Stimulated activated CD4-positive, alpha-beta T cell treated with anti-CD3 and anti-CD28 coated beads, Interleukin-15, amount 100 ng/mL, for 24 hours (primary cell): Measurements from ENCODE around the gene NINJ1.

ENCODE experiments used
- DNase-seq: peaks from one replicate; pipeline ENCODE4 v3.0.0-alpha.2; 2020

NINJ1 gene

DNA sequence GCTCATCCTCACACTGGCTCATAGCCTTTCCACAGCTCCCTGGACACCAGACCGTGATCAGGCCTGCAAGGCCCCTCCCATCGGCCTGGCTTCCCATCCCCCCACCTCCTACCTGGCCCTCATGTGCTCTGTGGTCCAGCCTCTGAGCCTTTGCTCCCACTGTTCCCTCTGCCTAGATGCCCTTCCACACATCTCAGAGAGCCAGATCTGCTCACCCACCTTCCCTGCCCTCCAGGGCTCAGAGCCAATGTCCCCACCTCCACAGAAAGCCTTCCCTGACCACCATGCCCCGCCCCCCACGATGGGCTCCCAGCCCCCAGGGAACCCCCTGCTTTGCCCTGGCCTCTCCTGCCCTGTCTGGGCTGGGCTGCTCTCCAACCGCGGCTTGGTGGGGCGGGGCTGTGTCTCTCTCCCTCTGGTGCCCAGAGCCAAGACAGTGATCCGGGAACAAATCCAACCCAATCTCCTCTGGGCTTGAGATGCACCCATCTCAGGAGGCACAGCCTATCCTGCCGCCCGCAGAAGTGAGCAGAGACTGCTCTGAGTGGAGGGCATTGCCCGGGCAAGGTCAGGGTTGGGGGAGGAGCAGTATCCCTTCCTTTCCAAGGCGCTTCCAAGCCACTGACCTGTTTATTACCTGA lies 1.6 kb downstream of the NINJ1 start:
- DNase-seq = no peak

DNA sequence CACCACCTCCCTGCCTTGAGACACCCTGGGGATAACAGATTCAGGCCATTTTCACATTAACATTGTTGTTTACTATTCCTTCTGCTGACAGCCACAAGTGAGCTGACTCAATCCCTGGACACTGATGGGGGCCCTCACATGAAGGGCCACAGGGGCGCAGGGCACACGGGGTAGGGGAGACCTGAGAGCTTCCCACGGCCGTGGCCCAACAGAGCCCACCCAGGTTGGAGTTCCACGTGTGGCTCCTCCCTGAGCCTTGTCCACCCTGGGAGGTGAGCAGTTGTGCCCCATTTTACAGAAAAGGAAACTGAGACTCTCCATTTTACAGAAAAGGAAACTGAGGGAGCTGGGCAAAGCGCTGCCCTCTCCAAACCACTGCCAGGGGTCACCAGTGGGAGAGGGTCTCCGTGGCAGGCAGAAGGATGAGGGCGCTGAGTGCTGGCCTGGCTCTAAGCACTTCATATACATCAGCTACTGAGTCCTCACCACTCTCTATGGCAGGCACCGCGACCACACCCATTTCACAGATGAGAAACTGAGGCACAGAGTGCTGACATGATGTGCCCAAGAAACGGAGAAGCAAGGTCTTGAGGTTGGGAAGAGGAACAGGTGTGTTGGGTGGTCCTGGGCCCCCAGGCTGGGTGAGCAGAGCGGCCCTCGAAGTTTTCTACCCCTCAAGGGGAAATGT lies 2.3 kb downstream of the NINJ1 start:
- no peak for DNase-seq

DNA sequence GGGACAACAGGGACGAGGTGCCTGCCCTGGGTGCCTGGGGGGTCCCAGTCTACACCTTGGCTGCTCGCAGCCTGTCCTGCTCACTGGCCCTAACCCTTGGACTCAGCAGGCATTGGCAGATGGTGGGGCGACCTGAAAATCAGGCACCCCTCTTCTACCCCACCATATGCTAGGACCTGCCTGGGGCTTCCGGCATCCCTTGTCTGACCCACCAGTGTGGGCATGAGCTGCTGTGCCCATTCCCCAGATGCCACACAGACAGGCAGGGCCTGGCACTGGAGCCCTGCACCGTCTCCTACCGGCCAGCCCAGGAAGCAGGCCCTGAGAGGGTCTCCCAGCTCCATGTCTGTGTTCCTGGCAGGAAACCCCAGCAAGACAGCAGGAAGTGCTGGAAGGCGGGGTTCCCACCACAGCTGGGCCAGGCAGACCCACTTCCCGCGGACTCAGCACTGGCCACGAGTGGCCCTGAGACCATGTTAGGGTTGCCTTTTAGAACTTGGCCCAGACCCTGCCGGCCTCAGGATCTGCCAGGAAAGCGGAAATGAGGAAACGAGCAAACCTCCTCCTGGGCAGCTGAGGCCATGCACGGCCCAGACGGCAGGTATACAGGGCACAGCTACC lies 3.1 kb downstream of the NINJ1 start:
- no peak for DNase-seq

DNA sequence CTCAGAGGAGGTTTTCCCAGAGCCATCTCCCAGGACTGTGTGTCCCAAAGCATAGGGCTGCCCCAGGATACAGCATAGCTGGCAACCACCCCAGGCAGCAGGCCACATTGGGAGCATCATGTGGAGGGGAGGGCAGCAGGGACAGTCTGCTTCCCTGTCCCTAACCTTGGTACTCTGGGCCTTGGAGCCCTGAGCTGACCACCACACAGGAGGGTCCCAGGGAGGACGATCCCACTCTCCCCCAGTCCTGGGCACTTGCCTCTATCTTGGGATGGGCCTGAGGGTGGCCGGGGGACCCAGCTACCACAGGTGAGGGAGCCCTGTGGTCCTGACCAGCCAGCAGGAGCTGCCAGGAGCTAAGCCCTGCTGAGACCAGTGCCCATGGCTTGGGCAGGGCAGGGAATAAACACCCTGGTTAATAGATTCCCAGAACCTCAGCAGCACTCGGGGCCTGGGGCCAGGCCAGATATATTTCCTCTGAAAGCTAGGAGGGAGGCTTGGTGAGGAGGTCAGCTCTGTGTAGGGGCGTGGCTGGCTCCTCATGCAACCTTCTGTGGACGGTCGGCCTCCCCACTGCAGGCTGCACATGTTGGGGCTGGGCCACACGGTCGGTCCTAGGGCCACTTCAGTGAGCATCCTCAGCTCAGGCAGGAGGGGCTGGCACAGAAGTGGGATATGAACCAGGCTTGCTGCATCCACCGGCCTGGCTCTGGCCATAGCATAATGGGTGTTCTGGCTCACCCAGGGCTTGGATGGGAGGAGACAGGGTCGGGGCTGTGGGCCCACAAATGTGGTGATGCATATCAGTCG lies 4.2 kb downstream of the NINJ1 start:
- DNase-seq = no peak

DNA sequence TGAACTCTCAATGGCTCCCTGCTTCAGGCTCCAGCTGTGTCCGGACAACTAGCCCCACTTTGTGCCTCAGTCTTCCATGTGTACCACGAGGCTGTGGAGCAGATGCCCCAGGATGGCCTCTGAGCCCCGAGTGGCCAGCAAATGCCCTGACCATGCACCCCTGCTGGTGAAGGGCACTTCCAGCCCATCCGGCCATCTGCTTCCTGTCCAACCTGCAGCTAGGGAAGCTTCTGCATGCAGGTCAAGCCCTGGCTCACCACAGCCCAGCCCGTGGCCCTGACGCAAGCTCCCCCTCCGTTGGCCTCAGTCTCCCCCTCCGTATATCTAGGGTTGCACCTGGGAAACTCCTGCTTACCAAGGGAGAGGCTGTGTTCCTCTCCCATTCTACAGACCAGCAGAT lies 4.8 kb downstream of the NINJ1 start:
- no peak for DNase-seq

DNA sequence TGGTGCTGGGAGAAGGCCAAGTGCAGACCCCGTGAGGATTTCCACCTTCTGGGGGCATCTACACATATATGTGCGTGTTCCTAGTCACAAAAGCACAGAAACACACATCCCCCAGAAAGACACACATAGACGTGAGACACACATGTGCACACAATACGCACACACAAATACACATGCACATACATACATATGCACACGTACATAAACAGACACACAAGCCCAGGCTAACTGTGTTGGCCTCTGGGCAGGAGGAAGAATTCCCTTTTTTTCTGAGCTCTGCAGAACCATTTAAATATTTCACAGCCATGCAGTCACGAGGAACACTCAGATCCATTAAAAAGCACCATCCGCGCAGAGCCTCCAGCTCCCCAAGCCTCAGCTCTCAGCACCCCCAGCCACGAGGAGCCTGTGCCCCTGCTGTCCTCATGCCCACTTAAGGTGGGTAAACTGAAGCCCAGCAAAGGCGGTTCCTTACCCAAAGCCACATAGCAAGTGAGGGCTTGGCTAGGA lies 5.3 kb downstream of the NINJ1 start:
- no peak for DNase-seq

DNA sequence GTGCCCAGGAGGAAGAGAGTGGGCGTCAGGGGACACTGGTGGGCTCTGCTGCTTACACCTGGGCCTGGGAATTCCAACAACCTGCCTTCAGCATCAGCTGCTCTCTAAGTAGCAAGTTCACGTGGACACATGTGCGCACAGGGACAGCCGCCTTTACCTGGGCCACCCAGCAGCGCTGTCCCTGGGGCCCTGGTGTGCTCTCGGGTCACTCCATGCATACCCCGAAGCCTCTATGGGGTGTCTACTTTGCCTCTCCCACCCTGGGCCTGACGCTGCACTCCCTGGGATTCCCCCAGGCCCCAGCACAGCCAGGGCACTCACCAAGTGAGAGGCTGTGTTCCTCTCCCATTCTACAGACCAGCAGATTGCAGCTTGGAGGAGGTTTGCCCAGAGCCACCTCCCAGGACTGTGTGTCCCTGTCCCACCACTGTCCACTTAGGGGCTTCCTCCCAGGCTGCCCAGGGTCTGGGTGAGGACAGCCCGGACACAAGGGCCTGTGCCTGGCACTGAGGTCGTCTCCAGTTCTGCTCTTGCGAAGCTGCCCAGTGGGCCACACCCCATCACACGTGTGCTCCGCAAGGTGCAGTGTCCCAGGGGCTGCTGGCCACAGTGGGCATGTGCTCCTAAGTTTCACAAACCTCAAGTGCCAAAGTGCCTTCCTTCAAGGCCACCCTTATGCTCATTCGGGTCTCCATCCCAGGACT lies 5.9 kb downstream of the NINJ1 start:
- DNase-seq = no peak

DNA sequence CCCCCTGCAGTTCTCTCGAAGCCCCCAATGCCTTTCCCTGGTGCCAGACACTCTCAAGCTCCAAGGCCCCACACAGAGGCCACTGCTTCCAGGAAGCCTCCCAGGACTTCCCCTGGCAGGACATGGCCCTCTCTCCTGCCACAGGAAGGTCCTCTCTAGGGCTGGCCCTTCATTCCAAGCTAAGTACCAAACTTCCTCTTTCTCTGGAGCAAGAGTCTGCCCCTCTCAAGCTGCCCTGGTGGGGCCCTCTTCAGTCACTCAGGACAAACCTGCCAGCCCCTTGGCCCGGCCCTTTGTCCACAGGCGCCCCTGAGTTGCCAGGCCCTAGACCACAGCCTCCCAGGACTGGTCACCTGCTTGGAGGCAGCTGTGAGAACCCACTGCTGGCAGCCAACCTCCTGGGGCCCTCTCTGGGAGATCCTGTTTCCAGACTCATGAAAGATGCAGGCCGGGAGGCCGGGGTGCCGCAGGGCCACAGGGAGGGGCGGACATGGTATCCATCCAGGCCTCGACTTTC lies 6.6 kb downstream of the NINJ1 start:
- no peak for DNase-seq

DNA sequence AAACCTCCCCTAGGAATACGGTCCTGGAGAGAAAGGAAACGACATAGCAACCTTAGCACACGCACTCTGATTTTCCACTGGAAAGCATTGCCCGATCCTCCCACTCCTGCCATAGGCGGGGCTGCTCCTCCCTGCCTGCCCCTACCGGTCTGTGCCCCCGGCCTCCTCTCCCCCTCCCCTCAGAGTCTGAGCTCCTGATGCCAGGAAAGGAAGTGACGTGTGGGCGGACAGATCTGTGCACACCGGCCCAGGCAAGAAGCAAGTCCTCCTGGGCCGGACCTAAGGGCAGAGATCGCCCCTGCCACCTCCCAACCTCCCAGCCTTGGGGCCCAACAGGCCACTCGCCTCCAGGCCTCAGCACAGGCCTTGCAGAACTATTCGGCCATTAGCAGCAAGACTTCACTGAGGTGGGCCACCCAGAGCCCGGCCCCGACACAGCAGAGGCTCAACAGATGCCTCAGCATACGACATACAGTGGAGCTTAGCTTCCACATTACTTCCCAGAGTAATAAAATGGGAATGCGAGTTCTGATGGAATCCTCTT lies 7.2 kb downstream of the NINJ1 start:
- peak; percentile 56 for DNase-seq

DNA sequence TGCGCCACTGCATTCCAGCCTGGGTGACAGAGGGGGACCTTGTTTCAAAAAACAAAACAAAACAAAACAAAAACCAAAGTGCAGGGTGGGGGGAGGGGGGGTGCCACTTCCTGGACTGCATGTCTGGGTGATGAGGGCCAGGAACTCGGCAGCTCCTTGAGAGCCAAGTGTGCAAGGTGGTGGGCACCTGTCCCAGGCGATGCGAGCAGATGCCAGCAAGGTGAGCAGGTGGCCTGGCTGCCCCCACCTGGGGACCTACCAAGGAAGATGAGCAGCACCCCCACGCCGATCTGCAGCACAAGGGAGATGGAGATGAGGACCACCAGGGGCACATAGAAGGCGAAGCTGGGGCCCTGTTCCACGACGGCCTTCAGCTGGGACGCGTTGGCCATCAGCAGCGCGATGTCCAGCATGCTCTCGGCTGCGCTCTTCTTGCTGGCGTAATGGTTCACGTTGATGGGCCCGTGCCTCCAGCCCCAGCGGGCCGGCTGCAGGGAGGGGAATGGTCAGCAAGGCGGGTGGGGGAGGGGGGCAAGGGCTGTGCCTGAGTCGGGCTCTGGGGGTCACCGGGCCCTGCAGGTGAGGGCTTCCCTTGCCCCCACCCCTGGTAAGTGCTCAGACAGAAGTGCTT lies 7.8 kb downstream of the NINJ1 start:
- no peak for DNase-seq

DNA sequence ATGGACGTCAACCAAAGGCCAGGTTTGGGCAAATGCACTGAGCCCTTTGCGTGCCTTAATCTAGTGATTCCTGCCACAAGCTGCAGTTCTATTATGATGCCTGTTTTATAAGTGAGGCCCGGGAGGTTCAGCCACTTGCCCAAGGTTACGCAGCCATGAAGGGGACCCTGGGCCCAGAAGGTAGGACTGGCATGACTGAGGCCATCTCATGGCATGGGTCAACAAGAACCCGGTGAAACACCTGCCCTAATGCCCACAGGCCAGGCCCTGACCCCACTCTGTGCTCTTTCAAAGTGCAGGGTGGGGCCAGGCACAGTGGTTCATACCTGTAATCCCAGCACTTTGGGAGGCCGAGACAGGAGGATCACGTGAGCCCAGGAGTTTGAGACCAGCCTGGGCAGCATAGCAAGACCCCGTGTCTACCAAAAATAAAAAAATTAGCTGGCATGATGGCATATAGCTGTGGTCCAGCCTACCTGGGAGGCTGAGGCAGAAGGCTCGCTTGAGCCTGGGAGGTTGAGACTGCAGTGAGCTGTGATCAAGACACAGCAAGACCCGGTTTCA lies 8.6 kb downstream of the NINJ1 start:
- DNase-seq = no peak

DNA sequence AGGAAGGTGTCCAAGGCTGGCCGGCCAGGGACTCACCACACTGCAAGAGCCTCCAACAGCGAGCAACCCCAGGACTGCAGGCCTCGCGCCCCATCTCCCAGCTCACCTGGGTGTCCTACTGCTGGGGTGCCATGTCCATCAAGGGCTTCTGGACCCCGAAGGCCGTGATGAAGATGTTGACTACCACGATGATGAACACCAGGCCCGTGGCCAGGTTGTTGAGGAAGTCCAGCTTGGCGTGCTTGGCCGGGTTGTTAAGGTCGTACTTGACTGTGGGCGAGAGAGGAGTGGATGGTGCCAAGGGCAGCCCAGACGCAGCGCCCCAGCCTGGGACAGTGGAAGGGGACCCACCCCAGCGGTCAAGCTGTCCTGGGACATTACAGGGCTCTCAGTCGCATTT lies 9.3 kb downstream of the NINJ1 start:
- DNase-seq = no peak

DNA sequence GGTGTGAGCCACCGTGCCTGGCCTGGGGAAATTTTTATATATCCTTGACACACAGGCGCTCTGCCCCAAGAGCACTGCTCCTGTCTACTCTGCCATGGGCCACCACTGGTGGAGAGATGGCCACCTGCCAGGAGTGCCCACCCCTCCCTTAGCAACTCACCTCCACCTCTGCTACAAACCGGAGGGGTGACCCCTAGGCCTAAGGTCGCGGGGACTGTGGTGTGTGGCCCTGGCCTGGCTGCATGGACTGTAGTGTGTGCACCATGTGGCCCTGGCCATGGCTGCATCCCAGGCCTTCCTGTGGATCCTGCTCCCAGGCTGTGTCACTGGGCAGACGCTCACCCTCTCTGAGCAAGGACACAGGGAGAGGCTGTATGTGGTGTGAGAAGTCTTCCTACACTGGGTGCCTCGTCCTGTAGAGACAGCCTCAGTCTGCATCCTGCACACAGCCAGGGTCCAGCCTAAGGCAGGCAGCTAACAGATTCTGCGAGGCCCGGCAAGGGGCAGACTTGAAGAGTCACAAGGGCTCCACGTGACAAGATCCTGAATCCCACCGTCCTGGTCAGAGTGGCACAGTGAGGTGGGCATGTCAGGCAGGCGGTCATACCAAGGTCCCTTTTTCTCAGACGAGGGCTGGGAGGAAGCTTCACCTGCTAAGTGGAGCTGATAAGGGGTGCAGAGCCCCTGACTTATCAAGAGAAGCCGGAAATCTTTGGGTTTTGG lies 10.3 kb downstream of the NINJ1 start:
- no peak for DNase-seq

DNA sequence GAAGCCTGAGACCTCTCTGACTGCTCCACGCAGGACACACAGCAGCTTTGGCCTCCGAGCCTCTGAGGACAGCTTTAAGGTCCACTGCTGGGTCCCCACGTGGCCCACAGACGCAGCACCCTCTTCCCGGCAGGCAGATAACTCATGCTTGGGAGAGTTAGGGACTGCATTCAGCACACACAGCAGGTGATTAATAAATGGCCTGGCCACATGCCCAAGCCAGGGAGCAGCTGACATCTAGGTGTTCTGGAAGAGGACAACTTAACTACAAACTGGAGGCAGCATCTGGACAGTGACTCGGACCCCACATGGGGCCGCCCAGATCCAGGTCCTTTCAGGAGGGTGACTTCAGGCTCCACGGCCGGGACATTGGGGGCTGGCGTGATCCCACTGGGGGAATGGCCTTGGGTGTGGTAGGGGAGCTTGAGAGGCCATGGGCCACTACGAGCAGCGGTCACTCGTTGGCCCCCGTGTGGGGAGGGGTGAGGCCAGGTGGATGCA lies 11.3 kb downstream of the NINJ1 start:
- no peak for DNase-seq

DNA sequence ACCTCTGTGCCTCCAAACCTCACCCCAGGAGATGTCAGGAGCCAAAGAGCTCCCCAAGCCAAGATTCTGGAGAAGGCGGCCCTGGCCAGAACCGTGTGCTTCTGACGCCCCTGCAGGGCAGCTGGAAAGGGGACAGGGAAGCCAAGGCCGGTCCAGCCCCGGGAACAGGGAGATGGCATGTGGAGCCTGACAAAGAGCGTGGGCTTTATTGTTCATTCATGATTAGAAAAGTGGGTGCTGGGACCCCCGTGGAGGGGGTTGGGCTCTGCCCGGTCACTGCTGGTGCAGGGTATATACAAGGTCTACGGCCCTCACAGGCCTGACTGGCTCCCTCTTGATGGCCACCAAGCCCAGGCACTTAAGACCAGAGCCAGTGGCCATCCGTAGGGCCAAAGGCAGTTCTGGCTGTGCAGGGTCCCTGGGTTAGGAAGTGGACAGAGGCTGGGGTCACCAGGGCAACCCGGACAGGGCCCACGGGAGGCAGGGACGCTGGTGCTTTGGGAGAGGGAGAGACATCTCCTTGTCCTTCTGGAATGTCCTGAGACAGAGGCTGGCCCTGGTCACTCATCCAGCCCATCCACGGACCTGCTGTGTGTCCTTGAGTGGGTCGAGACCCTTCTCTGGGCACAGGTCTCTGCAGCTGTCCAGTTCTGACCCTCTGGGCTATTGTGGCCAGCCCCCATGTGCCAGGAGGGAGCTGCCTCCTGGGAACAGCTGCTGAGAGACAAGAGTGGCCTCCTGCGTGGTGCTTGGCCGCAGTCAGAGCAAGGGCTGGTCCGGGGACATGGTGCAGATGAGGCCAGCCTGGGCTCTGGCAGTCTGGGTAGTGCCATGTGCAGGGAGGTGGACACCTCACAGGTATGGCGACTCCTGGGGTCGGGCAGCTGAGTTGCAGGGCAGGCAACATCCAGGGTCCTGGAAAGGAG lies 12.5 kb downstream of the NINJ1 start:
- DNase-seq = no peak

DNA sequence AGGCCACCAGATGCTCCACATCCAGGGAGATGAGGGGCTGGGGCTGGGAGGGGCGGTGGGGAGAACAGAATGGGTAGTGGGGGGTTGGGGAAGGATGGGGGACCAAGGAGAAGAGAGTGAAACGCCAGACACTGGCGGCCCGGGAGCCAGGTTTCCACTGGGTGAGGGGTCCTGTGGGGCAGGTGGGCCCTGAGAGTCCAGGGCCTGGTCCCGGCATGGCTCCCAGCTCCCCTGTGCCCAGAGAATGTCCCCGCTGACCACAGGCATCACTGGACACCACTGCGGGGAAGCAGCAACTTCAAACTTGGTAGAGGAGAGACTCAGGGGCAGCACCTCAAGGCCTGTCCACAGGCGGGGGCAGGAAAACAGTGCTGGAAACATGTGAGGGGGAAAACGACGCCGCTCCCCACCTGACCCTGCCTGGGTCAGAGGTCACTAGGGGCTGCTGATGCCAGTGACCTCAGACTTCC lies 13.2 kb downstream of the NINJ1 start:
- DNase-seq = no peak

DNA sequence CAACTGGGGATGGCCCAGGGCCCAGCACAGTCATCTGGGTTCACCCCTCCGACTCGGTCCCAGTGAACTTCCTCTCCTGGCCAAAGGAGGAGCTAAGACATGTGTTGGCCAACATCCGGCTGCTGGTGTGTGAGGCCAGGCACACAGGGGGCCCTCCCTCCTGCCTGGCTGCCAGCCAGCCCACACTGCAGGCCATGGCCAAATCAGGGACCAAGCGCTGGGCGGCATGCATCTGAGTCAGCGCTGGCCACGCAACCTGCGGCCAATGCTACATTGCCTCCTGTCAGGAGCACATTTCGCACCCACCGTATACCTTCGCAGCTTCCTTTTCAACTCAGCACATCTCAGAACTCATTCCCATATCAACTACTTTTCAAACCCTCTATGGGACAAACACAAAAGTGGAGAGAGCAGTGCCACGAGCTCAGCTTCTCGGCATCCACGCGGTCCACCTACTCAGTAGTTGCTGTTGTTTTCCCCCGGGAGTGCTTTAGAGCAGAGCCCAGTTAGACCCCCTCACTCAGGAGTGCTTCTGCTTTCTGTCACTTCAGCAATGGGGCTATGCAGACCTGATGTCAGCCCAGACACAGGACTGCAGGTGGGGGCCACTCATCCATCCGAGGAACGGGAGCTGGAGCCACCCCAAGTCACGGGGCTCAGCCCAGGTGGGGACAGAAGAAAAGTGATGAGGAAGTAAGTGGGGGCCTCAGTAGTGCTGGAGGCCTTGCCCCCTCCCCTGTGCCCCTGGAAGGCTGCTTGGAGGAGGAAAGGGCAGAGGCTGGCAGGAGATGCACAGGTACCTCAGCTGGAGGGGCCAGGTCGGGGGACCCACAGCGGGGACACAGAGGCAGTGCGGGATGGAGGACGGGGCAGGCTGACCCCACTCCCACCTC lies 13.9 kb downstream of the NINJ1 start:
- DNase-seq = peak; percentile 46

DNA sequence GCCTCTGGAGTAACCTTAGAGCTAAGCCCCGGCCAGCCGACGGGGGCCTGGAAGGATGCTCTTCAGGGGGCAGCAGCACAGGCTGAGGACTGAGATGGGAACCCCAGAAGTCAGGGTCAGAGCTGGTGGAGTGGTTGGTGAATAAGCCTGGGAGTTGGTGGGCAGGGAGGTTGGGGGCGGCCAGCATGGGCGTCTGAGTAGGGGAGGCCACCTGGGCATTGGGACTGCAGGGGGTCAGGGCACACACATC lies 14.4 kb downstream of the NINJ1 start:
- no peak for DNase-seq
